Keratinocyte (primary cell): ENCODE measurements around the gene RASSF7.

Experiments
- EZH2 ChIP-seq: IDR thresholded peaks from one replicate; pipeline ENCODE4 v1.6.1; 2012; ENCODE audit warnings: inconsistent platforms, mild to moderate bottlenecking, low read length, moderate library complexity
- TF ChIP-seq, protein P1 (sequence below), 3 experiments: IDR thresholded peaks in 1 of 3; conservative IDR thresholded peaks in 1 of 3; optimal IDR thresholded peaks in 1 of 3; 2 replicates in 2 of 3; 3 replicates in 1 of 3; pipeline versions ENCODE3 to v1.5.1; 2011; ENCODE audit warnings: low read length in 3 of 3, mild to moderate bottlenecking in 3 of 3, moderate library complexity in 2 of 3, control low read depth in 1 of 3, inconsistent platforms in 1 of 3; ENCODE audit not compliant: insufficient read depth in 2 of 3; ENCODE audit errors: extremely low read depth in 1 of 3

DNA sequence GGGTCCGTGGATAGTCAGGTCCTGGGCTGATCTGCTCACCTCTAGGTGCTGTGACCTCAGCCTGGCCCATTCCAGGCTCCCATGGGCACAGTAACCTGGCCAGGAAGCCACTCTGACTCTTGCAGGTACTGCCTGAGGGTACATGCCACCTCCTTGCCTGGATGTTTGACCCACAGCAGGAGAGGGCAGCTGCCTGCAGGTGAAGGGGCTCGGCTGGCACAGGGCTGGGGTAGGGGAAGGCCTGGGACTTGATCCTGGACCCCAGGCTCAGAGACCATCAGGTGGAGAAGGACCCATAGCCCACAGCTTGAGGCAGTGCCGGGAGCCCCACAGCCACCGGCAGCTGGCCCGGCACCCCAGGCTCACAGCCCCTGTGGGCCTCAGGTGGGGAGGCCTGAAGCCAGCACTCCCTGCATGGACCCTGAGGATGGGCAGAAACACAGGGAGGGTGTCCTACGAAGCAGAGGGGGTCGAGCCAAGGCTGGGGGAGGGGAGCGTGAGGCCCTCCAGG, 20.7 kb upstream of the RASSF7 start:
- TF ChIP-seq, protein P1, sequence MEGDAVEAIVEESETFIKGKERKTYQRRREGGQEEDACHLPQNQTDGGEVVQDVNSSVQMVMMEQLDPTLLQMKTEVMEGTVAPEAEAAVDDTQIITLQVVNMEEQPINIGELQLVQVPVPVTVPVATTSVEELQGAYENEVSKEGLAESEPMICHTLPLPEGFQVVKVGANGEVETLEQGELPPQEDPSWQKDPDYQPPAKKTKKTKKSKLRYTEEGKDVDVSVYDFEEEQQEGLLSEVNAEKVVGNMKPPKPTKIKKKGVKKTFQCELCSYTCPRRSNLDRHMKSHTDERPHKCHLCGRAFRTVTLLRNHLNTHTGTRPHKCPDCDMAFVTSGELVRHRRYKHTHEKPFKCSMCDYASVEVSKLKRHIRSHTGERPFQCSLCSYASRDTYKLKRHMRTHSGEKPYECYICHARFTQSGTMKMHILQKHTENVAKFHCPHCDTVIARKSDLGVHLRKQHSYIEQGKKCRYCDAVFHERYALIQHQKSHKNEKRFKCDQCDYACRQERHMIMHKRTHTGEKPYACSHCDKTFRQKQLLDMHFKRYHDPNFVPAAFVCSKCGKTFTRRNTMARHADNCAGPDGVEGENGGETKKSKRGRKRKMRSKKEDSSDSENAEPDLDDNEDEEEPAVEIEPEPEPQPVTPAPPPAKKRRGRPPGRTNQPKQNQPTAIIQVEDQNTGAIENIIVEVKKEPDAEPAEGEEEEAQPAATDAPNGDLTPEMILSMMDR (optimal IDR thresholded peaks at IDR 0.05 in 1 of 3, IDR thresholded peaks at IDR 0.05 in 1 of 3, conservative IDR thresholded peaks at IDR 0.05 in 1 of 3; ENCODE audit: extremely low read depth in 1 of 3, insufficient read depth in 2 of 3, low read length in 3 of 3) = no peak
- TF ChIP-seq EZH2 = no peak
